Tibial nerve (tissue), 4 donors: ENCODE measurements around the gene UBALD1. TPM values are rescaled to one million over a fixed set of nuclear protein-coding genes. Genes with fewer than 3 reads are reported as not detected.

Experiments used
- DNase-seq, 2 donors: peaks; one replicate each; pipeline ENCODE4 v3.0.0-alpha.2; 2019; ENCODE audit warnings: low spot score in 2 of 2
- H3K27ac ChIP-seq, 4 donors: fragments of 200-600 bp; sonication (generic) in 3 of 4; one replicate each; pipeline ENCODE4 v1.5.1; 2017 to 2019; ENCODE audit warnings: mild to moderate bottlenecking in 1 of 4
- H3K27me3 ChIP-seq, 2 donors: fragments of 200-600 bp; sonication (generic) in 1 of 2; one replicate each; pipeline versions ENCODE4 v1.5.1 to v1.6.0; 2017 to 2019
- H3K36me3 ChIP-seq, 3 donors: fragments of 200-600 bp; sonication (generic); one replicate each; pipeline ENCODE4 v1.5.1; 2018 to 2019
- H3K4me1 ChIP-seq, 4 donors: fragments of 200-600 bp; sonication (generic) in 3 of 4; one replicate each; pipeline ENCODE4 v1.5.1; 2017 to 2019
- H3K4me3 ChIP-seq, 4 donors: fragments of 200-600 bp; sonication (generic) in 3 of 4; one replicate each; pipeline ENCODE4 v1.5.1; 2017 to 2019; ENCODE audit warnings: mild to moderate bottlenecking in 1 of 4, moderate library complexity in 1 of 4
- H3K9me3 ChIP-seq, 4 donors: fragments of 200-600 bp; sonication (generic) in 3 of 4; one replicate each; pipeline ENCODE4 v1.5.1; 2017 to 2019
- EP300 ChIP-seq, 2 donors: sonication (generic); formaldehyde crosslinking; IDR thresholded peaks; one replicate each; pipeline ENCODE4 v1.6.1; 2017; ENCODE audit warnings: antibody characterized with exemption in 2 of 2, mild to moderate bottlenecking in 1 of 2
- POLR2A ChIP-seq, 2 donors: fragments of 450-650 bp; IDR thresholded peaks; one replicate each; pipeline ENCODE4 v1.6.1; 2017; ENCODE audit warnings: antibody characterized with exemption in 2 of 2, mild to moderate bottlenecking in 2 of 2, moderate library complexity in 2 of 2
- WGBS, 2 donors: methylation state at CpG; one replicate each; pipeline ENCODE4 v1.1.5; 2018; 5-methylcytosine and 5-hydroxymethylcytosine counted together
- total RNA-seq, 4 donors: library from RNA; depleted of rRNA; stranded (reverse); fragments of >200 nt; gene quantifications; one replicate each; pipeline ENCODE4 v1.1.0, GENCODE V29; 2016
- TF ChIP-seq, protein P1 (sequence below), 5 experiments: fragments of 200-600 bp in 3 of 5; fragments of 450-650 bp in 2 of 5; sonication (generic) in 3 of 5; IDR thresholded peaks; one replicate each; pipeline ENCODE4 v1.5.1; 2016 to 2019; ENCODE audit warnings: antibody characterized with exemption in 5 of 5, mild to moderate bottlenecking in 3 of 5, moderate library complexity in 2 of 5

UBALD1 gene
- total RNA-seq: 10 to 100 TPM in 2 of 4 donors, 1 to 10 TPM in 2; 6.5 to 22.8 (median 9.8) TPM

DNA sequence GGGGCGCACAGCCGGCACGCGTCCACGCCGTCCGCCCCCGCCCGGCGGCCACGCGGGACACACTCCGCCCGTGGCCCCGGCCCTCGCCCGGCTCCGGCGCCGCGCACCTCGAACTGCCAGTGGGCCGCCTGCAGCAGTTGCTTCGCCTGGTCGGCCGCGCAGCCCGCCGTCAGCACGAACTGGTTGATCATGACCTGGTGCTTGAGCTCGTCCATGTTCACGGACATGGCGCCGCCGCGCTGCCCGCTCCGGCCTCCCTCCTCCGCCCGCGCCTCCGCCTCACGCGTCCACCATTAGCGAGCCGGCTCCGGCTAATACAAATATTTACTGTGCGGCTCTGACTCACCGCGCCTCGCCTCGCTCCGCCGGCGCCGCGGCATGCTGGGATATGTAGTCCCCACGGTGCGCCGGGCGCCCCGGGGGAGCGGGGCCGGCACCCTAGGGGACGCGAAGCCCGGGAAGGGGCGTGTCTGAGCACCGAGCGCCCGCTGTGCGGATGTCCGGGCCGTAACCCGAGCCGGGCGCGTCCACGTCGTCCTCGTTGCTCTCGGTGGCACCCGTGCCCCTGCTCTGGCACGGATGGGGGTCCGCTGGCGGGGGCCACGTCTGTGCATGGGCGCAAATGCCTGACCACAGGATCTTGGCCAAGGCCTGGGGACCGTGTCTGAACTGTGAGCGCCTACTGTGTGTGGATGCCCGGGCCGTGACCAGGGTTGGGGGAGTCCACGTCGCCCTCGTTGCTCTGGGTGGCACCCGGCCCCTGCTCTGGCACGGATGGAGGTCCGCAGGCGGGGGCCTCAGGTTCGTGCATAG, at the start of gene UBALD1:
Gene UBALD1, minus strand, starts transcription at position 318 of the 813 bp plus-strand sequence. Its CDS starts 91 bp downstream, at position 227.
- Histone ChIP-seq H3K9me3 (no peaks in the 10 kb centered on the region), H3K36me3 (peaks cover 0 to 6% (median 0%) of the 10 kb centered on the region in 3 donors), H3K27me3 (no peaks in the 10 kb centered on the region), H3K4me1 (peaks cover 0 to 72% (median 33%) of the 10 kb centered on the region in 4 donors), H3K4me3 (peak within 1 kb of the TSS; percentile 60 to 98 (median 90)), H3K27ac (peak within 1 kb of the TSS; percentile 92 to 100 (median 97))
- 1 to 15% methylated on average over 38 to 42 of the region's 100 CpGs for WGBS, 2 donors
- DNase-seq: peak; percentile 71 to 75
- TF ChIP-seq POLR2A (IDR thresholded peaks at IDR 0.05) (peak; percentile 79 to 92), EP300 (IDR thresholded peaks at IDR 0.05) (peak; percentile 72 to 98)
- TF ChIP-seq, protein P1, sequence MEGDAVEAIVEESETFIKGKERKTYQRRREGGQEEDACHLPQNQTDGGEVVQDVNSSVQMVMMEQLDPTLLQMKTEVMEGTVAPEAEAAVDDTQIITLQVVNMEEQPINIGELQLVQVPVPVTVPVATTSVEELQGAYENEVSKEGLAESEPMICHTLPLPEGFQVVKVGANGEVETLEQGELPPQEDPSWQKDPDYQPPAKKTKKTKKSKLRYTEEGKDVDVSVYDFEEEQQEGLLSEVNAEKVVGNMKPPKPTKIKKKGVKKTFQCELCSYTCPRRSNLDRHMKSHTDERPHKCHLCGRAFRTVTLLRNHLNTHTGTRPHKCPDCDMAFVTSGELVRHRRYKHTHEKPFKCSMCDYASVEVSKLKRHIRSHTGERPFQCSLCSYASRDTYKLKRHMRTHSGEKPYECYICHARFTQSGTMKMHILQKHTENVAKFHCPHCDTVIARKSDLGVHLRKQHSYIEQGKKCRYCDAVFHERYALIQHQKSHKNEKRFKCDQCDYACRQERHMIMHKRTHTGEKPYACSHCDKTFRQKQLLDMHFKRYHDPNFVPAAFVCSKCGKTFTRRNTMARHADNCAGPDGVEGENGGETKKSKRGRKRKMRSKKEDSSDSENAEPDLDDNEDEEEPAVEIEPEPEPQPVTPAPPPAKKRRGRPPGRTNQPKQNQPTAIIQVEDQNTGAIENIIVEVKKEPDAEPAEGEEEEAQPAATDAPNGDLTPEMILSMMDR (IDR thresholded peaks at IDR 0.05): peak in 1 of 5 experiments; percentile 37

DNA sequence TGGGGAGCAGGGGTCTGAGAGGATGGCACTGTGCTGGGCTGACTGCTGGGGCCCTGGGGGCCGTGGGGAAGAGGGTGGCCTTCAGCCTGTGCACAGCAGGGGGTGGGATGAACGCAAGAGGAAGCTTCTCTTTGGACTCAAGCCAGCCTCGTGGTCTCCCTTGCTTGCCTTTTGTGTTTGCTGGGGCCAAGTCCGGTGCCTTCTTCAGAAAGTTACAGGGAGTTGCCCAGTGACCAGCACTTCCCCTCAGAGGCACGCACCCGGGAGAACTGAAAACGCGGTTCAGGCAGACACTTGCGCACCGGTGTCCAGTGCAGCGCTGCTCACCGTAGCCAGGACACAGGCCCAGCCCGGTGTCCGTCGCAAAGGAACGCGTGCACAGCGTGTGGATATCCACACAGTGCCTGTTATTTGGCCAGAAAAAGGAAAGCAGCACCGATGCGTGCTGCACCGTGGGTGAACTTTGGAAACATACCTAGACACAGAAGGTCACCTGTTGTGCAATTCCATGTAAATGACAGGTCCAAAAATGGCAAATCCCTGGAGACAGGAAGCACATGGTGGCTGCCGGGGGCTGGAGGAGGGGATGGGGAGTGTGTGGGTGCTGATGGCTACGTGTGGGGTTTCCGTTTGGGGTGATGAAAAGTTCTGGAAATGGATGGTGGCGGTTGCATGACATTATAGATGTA, 49.2 kb upstream of the UBALD1 start:
- H3K4me3 ChIP-seq: no peak overlapping the region
- peak overlapping the region in 3 of 4 donors; percentile 24 to 55 (median 52) for H3K27ac ChIP-seq
- peak in 1 of 2 donors; percentile 67 for DNase-seq
- TF ChIP-seq, protein P1 (IDR thresholded peaks at IDR 0.05): peak in 1 of 5 experiments; percentile 11
- TF ChIP-seq EP300 (IDR thresholded peaks at IDR 0.05) (no peak), POLR2A (IDR thresholded peaks at IDR 0.05) (no peak)
- H3K36me3 ChIP-seq: peaks cover 0 to 72% (median 12%) of the 10 kb centered on the region in 3 donors
- WGBS, 2 donors: 71 to 74% methylated on average over 23 to 24 of the region's 25 CpGs
- no peaks in the 10 kb centered on the region for H3K27me3 ChIP-seq
- no peaks in the 10 kb centered on the region for H3K9me3 ChIP-seq
- H3K4me1 ChIP-seq: peaks cover 0 to 44% (median 21%) of the 10 kb centered on the region in 4 donors

DNA sequence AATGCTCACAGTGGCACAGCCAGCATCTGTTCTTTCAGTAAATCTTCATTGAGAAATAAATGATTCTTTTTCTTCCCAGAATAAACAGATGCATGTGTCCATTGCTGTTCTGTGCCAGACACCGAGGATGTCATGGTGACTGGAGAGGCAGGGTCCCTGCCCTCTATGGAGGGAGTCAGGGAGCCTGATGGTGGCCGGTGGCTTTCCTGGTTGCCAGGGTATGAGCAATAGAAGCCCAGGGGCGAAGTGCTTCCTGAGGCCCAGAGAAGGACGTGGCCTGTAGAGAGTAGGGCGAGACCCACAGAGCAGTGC, 48.7 kb upstream of the UBALD1 start:
- no peak for DNase-seq
- Histone ChIP-seq H3K4me3 (no peak overlapping the region), H3K27me3 (no peaks in the 10 kb centered on the region), H3K9me3 (no peaks in the 10 kb centered on the region), H3K4me1 (peaks cover 0 to 44% (median 21%) of the 10 kb centered on the region in 4 donors), H3K36me3 (peaks cover 0 to 72% (median 7%) of the 10 kb centered on the region in 3 donors), H3K27ac (peak overlapping the region in 3 of 4 donors; percentile 24 to 55 (median 52))
- TF ChIP-seq, protein P1 (IDR thresholded peaks at IDR 0.05): no peak
- TF ChIP-seq EP300 (IDR thresholded peaks at IDR 0.05): no peak
- no peak for TF ChIP-seq POLR2A (IDR thresholded peaks at IDR 0.05)
- WGBS, 2 donors: 58 to 76% methylated on average over 5 of the region's 5 CpGs

DNA sequence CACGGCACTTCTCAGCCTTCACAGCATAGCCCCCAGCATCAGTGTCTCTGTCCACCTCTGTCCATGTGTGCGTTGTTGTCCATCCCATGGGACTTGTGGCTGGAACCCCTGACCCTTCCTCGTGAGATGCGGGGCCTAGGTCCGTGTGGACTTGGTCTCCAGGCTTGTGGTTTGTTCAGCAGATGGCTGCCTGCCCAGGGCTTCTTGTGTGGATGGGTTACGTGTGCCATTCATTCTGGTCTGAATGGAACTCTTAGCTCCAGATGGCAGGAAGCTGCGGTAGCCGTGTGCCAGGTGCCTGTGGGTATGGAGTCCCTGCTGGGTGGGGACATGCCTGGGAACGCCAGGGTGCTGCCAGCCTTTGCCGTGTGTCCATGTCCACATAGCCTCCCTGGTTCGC, 47.0 kb upstream of the UBALD1 start:
- Histone ChIP-seq H3K27me3 (no peaks in the 10 kb centered on the region), H3K9me3 (no peaks in the 10 kb centered on the region), H3K4me1 (peaks cover 0 to 44% (median 21%) of the 10 kb centered on the region in 4 donors), H3K27ac (peak overlapping the region in 1 of 4 donors; percentile 69), H3K36me3 (peaks cover 0 to 71% (median 0%) of the 10 kb centered on the region in 3 donors), H3K4me3 (no peak overlapping the region)
- DNase-seq: no peak
- 66 to 71% methylated on average over 10 to 11 of the region's 11 CpGs for WGBS, 2 donors
- TF ChIP-seq EP300 (IDR thresholded peaks at IDR 0.05) (no peak), POLR2A (IDR thresholded peaks at IDR 0.05) (no peak)
- TF ChIP-seq, protein P1 (IDR thresholded peaks at IDR 0.05): no peak
